22Rv1 (cell line): ENCODE measurements around the gene CDKN1A.

ENCODE experiments used
- CTCF ChIP-seq: fragments of 450-650 bp; IDR thresholded peaks from 2 replicates; pipeline ENCODE4 v1.5.1; 2017; ENCODE audit warnings: mild to moderate bottlenecking
- ZFX ChIP-seq: fragments of 450-650 bp; IDR thresholded peaks from 2 replicates; pipeline ENCODE4 v1.6.1; 2017; ENCODE audit warnings: antibody characterized with exemption, borderline replicate concordance

GRCh38 chr6:36659271-36659670, 19.2 kb upstream of the CDKN1A start:
- no peak for TF ChIP-seq CTCF
- no peak for TF ChIP-seq ZFX
